GM10847 (cell line): ENCODE data around the gene FOXS1.

Experiments used
- POLR2A ChIP-seq: IDR thresholded peaks from 2 replicates; pipeline ENCODE4 v1.6.1; 2011; ENCODE audit not compliant: insufficient read length; ENCODE audit errors: extremely low read depth

Gene FOXS1

DNA sequence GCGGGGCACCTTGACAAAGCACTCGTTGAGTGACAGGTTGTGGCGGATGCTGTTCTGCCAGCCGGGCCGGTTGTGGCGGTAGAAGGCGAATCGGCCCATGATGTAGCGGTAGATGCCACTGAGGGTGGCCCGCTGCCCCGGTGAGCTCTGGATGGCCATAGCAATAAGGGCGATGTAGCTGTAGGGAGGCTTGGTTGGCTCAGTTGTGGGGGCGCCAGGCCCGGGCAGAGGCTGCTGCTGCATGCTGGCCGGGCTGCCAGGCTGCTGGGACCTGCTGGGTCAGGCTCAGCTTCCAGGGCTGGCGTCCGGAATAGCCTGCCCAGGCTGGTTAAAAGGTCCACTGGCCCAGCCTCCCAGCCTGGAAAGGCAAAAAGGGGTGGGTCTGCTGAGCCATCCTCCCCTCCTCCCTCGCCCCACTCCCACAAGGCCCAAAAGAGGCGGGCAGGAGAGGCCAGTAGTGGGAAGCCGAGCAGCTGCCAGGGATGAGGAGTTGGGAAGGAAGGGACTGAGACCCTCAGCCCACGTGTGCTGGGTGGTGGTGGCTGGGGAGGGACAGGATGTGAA lies at the start of gene FOXS1:
FOXS1 (minus strand) TSS at position 305 of the 564 bp plus-strand sequence; CDS start at position 243, 62 bp downstream.
- no peak for TF ChIP-seq POLR2A

DNA sequence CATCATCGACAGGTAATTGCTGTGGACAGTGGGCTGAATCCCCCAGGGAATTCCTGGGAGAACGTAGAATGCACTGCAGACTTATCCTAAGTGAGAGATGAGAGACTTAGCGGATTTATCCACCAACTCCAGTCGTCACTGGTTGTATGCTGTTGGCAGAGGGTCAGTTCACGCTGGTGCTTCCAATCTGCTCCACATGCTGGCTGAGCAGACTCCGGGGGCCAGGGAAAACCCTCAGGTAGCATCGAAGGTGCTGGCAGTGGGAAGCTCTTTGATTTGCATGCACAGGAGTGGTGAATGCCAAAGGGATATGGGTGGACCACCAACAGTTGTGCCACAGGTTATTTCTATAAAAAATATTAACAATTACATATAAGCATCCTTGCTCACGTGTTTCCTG lies 45.2 kb upstream of the FOXS1 start:
- TF ChIP-seq POLR2A = no peak

DNA sequence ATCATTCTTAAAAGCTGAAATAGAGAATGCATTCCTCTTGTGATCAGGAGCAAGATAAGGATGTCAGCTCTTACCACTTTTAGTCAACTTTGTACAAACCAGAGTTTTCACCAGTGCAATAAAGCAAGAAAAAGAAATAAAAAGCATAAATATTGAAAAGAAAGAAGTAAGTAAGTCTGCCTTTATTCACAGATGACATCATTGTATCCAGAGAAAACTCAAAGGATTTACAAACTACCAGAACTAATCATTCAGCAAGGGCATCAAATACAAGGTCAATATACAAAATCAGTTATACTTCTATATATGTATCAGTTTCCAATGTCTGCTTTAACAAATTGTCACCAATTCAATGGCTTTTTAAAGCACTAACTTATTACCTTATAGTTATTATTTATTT lies 38.4 kb upstream of the FOXS1 start:
- TF ChIP-seq POLR2A = no peak

DNA sequence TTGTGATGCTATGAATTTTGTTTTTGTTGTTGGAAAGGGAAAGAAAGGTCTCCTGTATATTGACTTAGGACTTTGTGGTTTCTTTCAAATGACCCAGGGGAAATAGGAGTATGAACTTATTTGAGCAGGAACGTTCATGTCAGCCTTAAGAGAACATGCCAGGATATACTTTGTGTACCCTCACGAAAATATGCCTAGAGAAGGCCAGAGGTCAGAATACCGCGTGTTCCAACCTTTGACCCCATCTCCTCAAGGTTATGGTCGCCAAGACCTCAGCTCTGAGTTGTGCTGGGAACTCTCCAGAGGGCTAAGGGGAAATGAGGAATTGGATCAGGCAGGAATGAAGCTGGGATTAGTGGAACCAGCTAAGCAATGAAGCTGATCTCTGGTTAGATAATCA lies 36.5 kb upstream of the FOXS1 start:
- no peak for TF ChIP-seq POLR2A

DNA sequence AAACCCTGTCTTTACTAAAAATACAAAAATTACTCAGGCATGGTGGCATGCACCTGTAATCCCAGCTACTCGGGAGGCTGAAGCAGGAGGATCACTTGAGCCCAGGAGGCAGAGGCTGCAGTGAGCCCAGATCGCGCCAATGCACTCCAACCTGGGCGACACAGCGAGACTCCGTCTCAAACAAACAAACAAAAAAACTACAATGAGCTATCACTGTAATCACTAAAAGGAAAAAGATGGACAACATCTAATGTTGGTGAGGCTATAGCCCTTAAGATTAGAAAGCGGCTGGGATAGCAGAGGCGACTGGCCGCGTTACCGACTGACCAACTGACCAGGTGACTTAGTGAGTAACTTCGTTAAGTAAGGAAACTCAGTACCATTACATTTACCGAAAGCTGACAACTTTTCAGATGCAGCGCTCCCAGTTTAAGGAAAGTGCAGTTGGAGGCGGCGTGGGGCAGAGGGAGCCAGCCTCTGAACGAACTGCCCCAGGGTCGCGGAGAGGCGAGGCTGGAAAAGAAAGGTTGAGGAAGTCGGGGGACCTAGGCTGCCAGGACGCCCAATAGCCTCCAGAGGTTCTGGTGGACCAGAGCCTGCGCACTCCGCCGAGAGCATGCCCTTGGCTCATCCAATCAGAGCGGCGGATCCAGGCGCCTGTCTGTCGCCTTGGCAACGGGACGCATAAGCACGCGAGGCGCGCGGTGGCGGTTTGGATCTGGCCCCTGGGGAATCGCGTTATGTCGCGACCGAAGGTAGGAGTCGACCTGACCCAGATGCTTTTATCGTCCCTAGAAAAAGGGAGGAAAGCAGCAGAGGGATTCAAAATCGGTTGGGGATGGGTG lies 34.0 kb upstream of the FOXS1 start:
- TF ChIP-seq POLR2A = no peak

DNA sequence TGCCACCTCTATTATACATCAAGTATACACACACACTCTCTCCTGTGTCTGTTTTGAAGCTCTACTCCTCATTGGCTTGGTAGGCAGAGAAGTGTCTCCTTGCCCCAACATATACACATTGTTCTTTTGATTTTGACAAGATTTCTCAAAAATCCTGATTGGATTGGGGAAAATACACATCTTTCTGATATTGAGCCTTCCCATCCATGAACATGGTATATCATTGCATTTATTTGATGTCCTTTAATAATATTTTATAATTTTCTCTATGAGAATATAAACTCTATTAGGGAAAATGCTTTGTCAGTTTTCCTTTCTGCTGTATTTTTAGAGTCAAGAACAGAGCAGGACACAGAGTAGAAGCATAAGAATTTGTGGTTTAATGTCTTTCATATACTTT lies 32.3 kb upstream of the FOXS1 start:
- no peak for TF ChIP-seq POLR2A

DNA sequence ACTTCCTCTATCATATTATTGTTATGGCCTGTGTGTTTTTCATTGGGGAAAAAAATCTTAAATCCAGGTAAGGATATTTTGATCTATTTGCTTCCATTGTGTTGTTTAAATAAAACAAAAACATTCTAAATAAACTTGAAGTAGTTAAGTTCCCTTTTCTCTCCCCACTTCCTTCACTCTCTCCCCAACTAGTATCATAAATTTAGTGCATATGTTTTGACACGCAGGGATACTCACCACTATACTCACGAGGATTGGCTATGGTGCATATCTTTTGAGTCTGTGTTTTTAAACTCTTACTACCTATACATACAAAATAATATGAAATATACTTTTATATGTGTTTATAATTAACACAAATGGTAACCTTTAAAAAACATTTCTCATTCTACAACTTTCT lies 30.3 kb upstream of the FOXS1 start:
- TF ChIP-seq POLR2A = no peak

DNA sequence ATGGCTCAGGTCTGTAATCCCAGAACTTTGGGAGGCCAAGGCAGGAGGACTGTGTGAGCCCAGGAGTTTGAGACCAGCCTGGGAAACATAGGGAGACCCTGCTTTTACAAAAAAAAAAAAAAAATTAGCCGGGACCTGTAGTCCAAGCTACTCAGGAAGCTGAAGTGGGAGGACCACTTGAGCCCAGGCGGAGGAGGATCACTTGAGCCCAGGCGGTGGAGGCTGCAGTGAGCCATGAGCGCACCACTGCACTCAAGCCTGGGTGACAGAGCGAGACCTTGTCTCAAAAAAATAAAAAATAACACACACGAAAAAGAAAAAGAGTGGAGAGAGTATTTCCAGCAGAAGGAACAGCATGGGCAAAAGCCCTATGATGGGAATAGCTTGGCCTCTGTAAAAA lies 27.0 kb upstream of the FOXS1 start:
- TF ChIP-seq POLR2A = no peak

DNA sequence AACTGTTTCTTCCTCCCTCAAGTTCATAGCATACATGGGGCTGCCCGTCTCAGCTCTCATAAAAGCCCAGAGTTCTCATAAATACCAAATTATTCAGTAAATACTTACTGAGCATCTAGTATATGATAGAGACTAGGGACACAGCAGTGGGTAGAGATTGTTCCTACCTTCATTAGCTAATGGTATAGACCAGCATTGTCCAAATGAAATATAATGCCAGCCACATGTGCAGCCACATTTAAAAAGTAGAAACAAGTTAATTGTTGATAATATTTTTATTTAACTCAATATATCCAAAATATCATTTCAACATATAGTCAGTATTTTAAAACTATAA lies 26.2 kb upstream of the FOXS1 start:
- TF ChIP-seq POLR2A = no peak

DNA sequence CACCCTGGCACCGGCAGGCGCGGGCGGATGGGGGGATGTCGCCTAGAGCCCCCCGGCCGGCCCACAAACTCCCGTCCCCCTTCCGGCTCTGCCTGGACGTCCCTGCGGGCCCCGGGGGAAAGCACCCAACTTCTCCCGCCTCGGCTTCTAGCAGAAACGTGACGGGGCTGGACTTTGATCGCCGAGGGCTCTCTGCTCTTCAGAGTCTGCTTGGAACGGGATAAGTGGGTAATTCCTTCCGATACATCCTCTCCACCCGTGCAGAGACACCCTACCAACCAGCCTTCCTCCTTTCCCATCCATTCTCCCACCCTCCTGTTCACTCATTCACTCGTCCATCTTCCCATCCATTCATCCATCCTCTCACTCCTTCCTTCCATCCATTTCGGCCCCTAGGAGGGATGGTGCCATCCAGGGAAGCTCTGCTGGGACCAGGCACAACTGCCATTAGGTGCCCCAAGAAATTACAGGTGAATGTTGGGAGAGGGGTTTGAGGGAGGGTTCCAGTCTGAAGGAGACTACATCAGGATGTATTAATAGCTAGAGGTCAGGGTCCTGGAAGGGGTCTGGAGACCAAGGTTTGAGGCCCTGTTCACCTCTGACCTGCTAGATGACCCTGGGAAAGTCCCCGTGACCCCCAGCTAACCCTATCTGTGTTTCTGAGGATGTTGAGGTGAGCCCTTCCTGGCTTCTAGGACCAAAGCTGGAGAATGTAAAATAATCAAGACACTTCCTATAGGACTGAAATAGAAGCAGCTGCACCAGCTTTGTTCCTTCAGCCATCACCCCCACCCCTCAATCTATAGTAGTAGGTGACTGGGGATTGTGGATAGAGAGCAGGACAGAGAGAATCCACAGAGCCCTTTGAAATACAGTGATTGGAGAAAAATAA lies 25.6 kb upstream of the FOXS1 start:
- no peak for TF ChIP-seq POLR2A

DNA sequence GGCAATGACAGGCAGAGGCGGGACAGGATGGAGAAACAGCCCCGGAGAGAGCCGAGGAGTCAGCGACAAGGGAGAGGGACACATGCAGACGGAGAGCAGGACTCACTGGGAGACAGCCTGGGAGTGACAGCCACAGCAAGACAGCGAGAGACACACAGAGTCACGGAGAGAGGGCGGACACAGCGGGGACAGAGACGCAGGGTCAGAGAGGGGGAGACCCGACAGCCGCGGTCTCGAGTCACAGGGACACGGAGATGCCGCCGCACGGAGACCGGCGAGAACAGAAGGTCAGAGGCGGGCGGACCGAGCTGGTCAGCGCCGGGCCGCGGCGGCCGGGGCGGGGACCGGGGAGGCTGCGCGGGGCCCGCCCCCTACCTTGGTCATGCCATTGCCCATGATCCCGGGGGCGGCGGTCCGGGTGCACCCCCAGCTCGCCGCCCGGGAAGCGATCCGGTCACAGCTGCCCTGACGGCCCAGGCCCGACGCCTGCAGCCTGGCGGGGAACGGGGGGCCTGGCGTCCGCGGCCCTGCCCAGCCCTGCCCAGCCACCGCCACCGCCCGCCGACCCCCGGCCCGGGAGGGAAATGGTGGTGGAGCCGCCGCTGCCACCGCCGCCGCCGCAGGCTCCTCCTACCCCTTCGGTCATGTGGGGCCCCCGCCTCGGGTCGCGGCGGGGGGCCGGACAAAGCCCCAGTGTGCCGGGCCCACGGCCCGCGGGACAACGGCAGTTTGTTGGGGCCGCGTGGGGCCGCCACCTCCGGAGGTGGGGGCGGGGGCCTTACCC lies 24.7 kb upstream of the FOXS1 start, which contains the start of the genes DUSP15 and TTLL9:
DUSP15 (minus strand) TSS at position 586 of the 784 bp plus-strand sequence; CDS start at position 396, 190 bp downstream.
TTLL9 (plus strand) TSS at position 693 of the 784 bp plus-strand sequence. CDS start 493 bp downstream, outside the sequence.
- TF ChIP-seq POLR2A = no peak

DNA sequence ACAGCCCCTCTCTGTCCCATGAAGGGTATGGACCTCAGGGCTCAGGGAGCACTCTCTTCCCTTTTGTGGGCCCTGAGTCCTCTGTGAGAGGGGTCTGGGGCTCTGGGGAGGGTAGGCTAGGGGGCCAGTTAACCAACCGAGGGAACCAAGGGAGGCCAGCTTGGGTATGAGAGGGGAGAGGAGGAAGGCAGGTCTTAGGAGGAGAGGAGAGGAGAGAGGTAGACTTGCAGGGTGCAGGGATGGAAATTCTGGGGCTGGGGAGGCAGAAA lies 24.2 kb upstream of the FOXS1 start:
- TF ChIP-seq POLR2A = no peak

DNA sequence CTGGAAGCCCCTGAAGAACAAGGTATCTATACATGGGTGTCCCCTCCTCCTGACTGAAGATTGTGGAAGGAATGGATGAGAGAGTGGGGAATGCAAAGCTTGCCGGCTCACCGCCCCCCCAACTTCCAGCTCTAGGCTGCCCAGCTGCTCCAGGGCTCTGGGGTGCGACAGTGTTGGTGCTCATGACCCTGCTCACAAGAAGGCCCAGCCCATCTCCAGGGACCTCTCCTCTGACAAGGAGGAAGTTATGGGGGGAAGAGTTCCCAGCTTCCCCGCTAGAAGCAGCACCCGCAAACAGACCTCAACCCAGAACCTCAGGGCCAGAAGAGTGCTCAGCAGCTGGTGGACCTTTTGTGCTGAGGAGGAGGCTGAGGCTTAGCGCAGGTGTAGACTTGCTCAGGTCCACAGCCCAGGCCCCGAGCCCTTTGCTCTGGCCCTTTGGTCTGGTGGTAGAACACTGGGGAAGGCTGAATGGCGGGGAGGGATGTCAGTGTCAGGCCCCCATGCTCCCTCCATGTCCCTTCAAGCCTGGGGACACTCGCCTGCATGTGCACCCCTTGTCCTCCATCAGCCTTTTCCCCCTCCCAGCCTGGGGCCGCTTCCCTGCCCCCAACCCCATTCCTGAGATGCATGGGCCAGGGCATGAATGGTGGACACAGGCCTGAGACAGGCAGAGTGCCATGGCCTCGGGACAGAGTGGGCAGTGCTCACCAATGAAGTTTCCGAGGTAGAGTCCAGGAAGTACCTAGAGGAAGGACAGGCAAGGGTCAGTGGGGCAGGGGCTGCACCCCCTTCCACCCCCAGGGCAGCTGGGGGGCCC lies 23.7 kb upstream of the FOXS1 start:
- no peak for TF ChIP-seq POLR2A

DNA sequence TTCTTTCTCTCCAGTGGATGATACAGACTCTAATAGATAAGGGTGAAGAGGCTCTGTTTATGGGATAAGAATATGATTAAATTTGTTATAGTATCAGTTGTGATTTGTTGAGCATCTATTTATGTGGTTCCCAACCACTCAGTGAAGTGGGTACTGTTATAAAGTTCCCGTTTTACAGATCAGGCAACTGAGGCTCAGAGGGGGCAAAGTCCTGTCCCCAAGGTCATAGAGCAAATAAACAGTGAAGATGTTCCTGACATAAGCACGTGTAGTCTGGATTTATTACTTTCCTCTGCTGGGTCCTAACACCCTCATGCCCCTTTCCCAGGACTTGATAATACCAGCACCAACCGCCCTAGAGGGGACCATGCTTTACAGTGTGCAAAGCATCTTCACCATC lies 20.8 kb upstream of the FOXS1 start:
- no peak for TF ChIP-seq POLR2A
